HG03039 (cell line): ENCODE data around the gene MAP2K5.

Experiments
- ATAC-seq: cut with Tn5 transposase; IDR thresholded peaks from one replicate; pipeline ENCODE4 v1.9.1; 2021; ENCODE audit warnings: mild to moderate bottlenecking, moderate library complexity; ENCODE audit not compliant: unreplicated experiment

MAP2K5 gene

DNA sequence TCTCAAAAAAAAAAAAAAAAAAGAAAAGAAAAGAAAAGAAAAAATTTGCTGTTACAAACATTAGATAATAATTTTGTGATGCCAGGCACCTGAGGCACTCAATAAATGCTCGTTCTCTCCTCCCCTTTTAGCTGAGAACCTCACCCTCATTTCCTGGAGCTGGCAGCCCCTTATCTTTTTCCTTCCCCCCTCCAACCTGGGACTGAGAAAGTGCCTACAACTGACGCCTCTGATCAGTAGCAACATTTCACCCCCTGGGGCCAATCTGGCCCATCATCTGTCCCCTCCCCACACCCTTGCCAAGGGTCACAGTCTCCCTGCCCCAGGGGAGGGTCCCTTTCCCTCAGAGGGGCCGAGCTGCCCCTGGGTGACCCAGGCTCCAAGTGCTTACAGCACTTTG, 309.9 kb downstream of the MAP2K5 start:
- no peak for ATAC-seq

DNA sequence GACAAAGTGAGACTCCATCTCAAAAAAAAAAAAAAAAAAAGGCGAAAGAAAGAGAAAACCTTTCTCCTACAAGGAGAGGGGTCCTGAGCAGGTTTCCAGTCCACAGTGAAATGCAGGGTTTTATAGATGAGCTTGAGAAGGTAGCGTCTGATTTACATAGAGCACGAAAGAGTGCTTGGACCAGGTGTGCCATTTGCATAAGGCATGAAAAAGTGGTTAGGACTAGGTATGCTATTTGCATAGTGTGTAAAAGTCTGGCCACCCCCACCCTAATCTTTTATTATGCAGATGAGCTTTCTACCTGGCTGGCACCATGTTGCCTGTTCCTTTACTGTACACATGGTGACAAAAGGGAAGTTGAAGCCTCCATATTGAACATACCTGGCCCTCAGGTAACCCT, 311.0 kb downstream of the MAP2K5 start:
- ATAC-seq, result no peak

DNA sequence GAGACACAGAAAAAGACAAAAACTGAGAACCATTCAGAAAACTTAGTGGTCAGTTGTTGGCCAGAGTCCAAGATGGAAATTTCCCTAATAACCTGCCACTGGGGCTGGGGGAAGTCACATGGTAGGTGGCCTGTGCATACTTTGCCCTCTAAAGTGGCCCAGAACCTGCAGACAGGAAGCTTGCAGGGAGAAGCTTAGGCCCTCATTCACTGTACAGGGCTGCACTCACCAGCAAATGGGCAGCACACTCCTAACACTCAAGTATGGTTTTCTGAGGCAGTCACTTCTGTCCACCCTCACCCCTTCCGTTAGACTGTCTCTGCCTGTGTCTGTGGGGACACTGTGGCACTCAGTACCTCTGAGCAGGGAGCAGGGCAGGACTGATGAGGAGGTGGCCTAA, 311.9 kb downstream of the MAP2K5 start:
- no peak for ATAC-seq

DNA sequence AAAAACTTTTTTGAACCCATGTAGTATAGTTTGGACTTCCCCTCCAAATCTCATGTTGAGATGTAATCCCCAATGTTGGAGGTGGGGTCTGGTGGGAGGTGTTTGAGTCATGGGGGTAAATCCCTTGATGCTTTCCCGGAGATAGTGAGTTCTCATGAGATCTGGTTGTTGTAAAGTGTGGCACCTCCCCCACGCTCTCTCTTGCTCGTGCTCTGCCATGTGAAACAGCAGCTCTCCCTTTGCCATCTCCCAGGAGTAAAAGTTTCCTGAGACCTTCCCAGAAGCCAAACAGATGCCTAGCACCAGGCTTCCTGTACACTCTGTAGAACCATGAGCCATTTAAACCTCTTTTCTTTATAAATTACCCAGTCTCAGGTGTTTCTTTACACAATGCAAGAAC, 313.3 kb downstream of the MAP2K5 start:
- no peak for ATAC-seq
